ENCODE measurements around the gene DCAF4. TPM values are rescaled to one million over a fixed set of nuclear protein-coding genes. Genes with fewer than 3 reads are reported as not detected.
A peak's percentile ranks its signal among the peaks of the same experiment; 100 is the strongest.

DCAF4 gene
- total and polyA plus RNA-seq, 5 donors from 2014 or later: 7.1 to 32.6 (median 10.6) TPM

GRCh38 chr14:72966038-72966437, 39.8 kb downstream of the DCAF4 start:
- ATAC-seq (ENCODE audit: low read depth in 2 of 2) (no peak), DNase-seq (no peak)
- no peaks in the 10 kb centered on the region for H3K4me1 ChIP-seq (ENCODE audit: control insufficient read depth, insufficient read depth, low read length, poor library complexity, severe bottlenecking)
- Mint-ChIP-seq H3K4me3 (no peak overlapping the region), H3K4me1 (peaks cover 0 to 2% (median 0%) of the 10 kb centered on the region in 4 donors), H3K36me3 (peaks cover 17% of the 10 kb centered on the region), H3K27ac (peak overlapping the region in 1 of 3 donors; percentile 4), H3K27me3 (no peaks in the 10 kb centered on the region), H3K9me3 (no peaks in the 10 kb centered on the region)
- peaks cover 26% of the 10 kb centered on the region for H3K36me3 ChIP-seq (ENCODE audit: control insufficient read depth, insufficient read depth, low read length)
- no peak overlapping the region for H3K4me3 ChIP-seq (ENCODE audit: low read depth, low read length)
- H3K27me3 ChIP-seq (ENCODE audit: control insufficient read depth, insufficient read depth, low read length): no peaks in the 10 kb centered on the region
- H3K9me3 ChIP-seq (ENCODE audit: control insufficient read depth in 2 of 2, low read length in 2 of 2): no peaks in the 10 kb centered on the region
- no peak overlapping the region for H3K27ac ChIP-seq (ENCODE audit: insufficient read depth, low read length, poor library complexity, severe bottlenecking)

- peaks cover 0 to 2% (median 0%) of the 10 kb centered on the region in 4 donors for H3K4me1 Mint-ChIP-seq
Measured at GRCh38 chr14:72968316-72968715, 42.1 kb downstream of the DCAF4 start.

GRCh38 chr14:72970058-72970630, 43.9 kb downstream of the DCAF4 start:
- H3K27me3 Mint-ChIP-seq: no peaks in the 10 kb centered on the region
- H3K36me3 Mint-ChIP-seq: peaks cover 33% of the 10 kb centered on the region

More at GRCh38 chr14:72968316-72968715, 42.1 kb downstream of the DCAF4 start:
- H3K9me3 Mint-ChIP-seq: no peaks in the 10 kb centered on the region
- no peak for DNase-seq
- no peak overlapping the region for H3K4me3 Mint-ChIP-seq
- H3K27me3 Mint-ChIP-seq: no peaks in the 10 kb centered on the region
- Histone ChIP-seq H3K4me1 (ENCODE audit: control insufficient read depth, insufficient read depth, low read length, poor library complexity, severe bottlenecking) (no peaks in the 10 kb centered on the region), H3K27ac (ENCODE audit: insufficient read depth, low read length, poor library complexity, severe bottlenecking) (no peak overlapping the region), H3K27me3 (ENCODE audit: control insufficient read depth, insufficient read depth, low read length) (no peaks in the 10 kb centered on the region), H3K4me3 (ENCODE audit: low read depth, low read length) (no peak overlapping the region), H3K36me3 (ENCODE audit: control insufficient read depth, insufficient read depth, low read length) (peaks cover 31% of the 10 kb centered on the region), H3K9me3 (ENCODE audit: control insufficient read depth in 2 of 2, low read length in 2 of 2) (no peaks in the 10 kb centered on the region)
- H3K27ac Mint-ChIP-seq: no peak overlapping the region
- ATAC-seq (ENCODE audit: low read depth in 2 of 2): no peak
- peaks cover 19% of the 10 kb centered on the region for H3K36me3 Mint-ChIP-seq

GRCh38 chr14:72970824-72971434, 44.7 kb downstream of the DCAF4 start:
- no peaks in the 10 kb centered on the region for H3K27me3 Mint-ChIP-seq
- DNase-seq: no peak
- H3K9me3 Mint-ChIP-seq: no peaks in the 10 kb centered on the region
- Histone ChIP-seq H3K4me3 (ENCODE audit: low read depth, low read length) (no peak overlapping the region), H3K36me3 (ENCODE audit: control insufficient read depth, insufficient read depth, low read length) (peaks cover 58% of the 10 kb centered on the region), H3K27ac (ENCODE audit: insufficient read depth, low read length, poor library complexity, severe bottlenecking) (no peak overlapping the region), H3K4me1 (ENCODE audit: control insufficient read depth, insufficient read depth, low read length, poor library complexity, severe bottlenecking) (no peaks in the 10 kb centered on the region), H3K9me3 (ENCODE audit: control insufficient read depth in 2 of 2, low read length in 2 of 2) (no peaks in the 10 kb centered on the region), H3K27me3 (ENCODE audit: control insufficient read depth, insufficient read depth, low read length) (no peaks in the 10 kb centered on the region)
- ATAC-seq (ENCODE audit: low read depth in 2 of 2): no peak
- peaks cover 0 to 2% (median 0%) of the 10 kb centered on the region in 4 donors for H3K4me1 Mint-ChIP-seq
- H3K36me3 Mint-ChIP-seq: peaks cover 35% of the 10 kb centered on the region
- no peak overlapping the region for H3K4me3 Mint-ChIP-seq
- no peak overlapping the region for H3K27ac Mint-ChIP-seq

More at GRCh38 chr14:72970058-72970630, 43.9 kb downstream of the DCAF4 start:
- Histone ChIP-seq H3K36me3 (ENCODE audit: control insufficient read depth, insufficient read depth, low read length) (peaks cover 50% of the 10 kb centered on the region), H3K4me3 (ENCODE audit: low read depth, low read length) (no peak overlapping the region), H3K9me3 (ENCODE audit: control insufficient read depth in 2 of 2, low read length in 2 of 2) (no peaks in the 10 kb centered on the region), H3K27ac (ENCODE audit: insufficient read depth, low read length, poor library complexity, severe bottlenecking) (no peak overlapping the region), H3K4me1 (ENCODE audit: control insufficient read depth, insufficient read depth, low read length, poor library complexity, severe bottlenecking) (no peaks in the 10 kb centered on the region), H3K27me3 (ENCODE audit: control insufficient read depth, insufficient read depth, low read length) (no peaks in the 10 kb centered on the region)
- Mint-ChIP-seq H3K4me3 (no peak overlapping the region), H3K27ac (no peak overlapping the region), H3K4me1 (peaks cover 0 to 2% (median 0%) of the 10 kb centered on the region in 4 donors), H3K9me3 (no peaks in the 10 kb centered on the region)
- ATAC-seq (ENCODE audit: low read depth in 2 of 2): no peak
- no peak for DNase-seq

GRCh38 chr14:72974661-72975060, 48.4 kb downstream of the DCAF4 start:
- no peak overlapping the region for H3K4me3 Mint-ChIP-seq
- Histone ChIP-seq H3K27ac (ENCODE audit: insufficient read depth, low read length, poor library complexity, severe bottlenecking) (no peak overlapping the region), H3K4me1 (ENCODE audit: control insufficient read depth, insufficient read depth, low read length, poor library complexity, severe bottlenecking) (no peaks in the 10 kb centered on the region), H3K9me3 (ENCODE audit: control insufficient read depth in 2 of 2, low read length in 2 of 2) (no peaks in the 10 kb centered on the region), H3K4me3 (ENCODE audit: low read depth, low read length) (no peak overlapping the region), H3K27me3 (ENCODE audit: control insufficient read depth, insufficient read depth, low read length) (no peaks in the 10 kb centered on the region), H3K36me3 (ENCODE audit: control insufficient read depth, insufficient read depth, low read length) (peaks cover 78% of the 10 kb centered on the region)
- DNase-seq (no peak), ATAC-seq (ENCODE audit: low read depth in 2 of 2) (no peak)
- no peaks in the 10 kb centered on the region for H3K27me3 Mint-ChIP-seq
- H3K9me3 Mint-ChIP-seq: peaks cover 0 to 2% (median 0%) of the 10 kb centered on the region in 7 donors
- no peak overlapping the region for H3K27ac Mint-ChIP-seq
- peaks cover 37% of the 10 kb centered on the region for H3K36me3 Mint-ChIP-seq
- H3K4me1 Mint-ChIP-seq: no peaks in the 10 kb centered on the region

- Mint-ChIP-seq H3K9me3 (peaks cover 0 to 2% (median 0%) of the 10 kb centered on the region in 7 donors), H3K27me3 (no peaks in the 10 kb centered on the region), H3K4me1 (no peaks in the 10 kb centered on the region), H3K4me3 (no peak overlapping the region), H3K36me3 (peaks cover 41% of the 10 kb centered on the region), H3K27ac (no peak overlapping the region)
- Histone ChIP-seq H3K9me3 (ENCODE audit: control insufficient read depth in 2 of 2, low read length in 2 of 2) (no peaks in the 10 kb centered on the region), H3K27ac (ENCODE audit: insufficient read depth, low read length, poor library complexity, severe bottlenecking) (no peak overlapping the region), H3K4me1 (ENCODE audit: control insufficient read depth, insufficient read depth, low read length, poor library complexity, severe bottlenecking) (no peaks in the 10 kb centered on the region), H3K4me3 (ENCODE audit: low read depth, low read length) (no peak overlapping the region), H3K36me3 (ENCODE audit: control insufficient read depth, insufficient read depth, low read length) (peaks cover 71% of the 10 kb centered on the region), H3K27me3 (ENCODE audit: control insufficient read depth, insufficient read depth, low read length) (no peaks in the 10 kb centered on the region)
- no peak for ATAC-seq (ENCODE audit: low read depth in 2 of 2)
- DNase-seq: peak in 1 of 3 donors; percentile 10
Measured at GRCh38 chr14:72975770-72976169, 49.5 kb downstream of the DCAF4 start.

GRCh38 chr14:72978856-72979255, 52.6 kb downstream of the DCAF4 start:
- Histone ChIP-seq H3K27me3 (ENCODE audit: control insufficient read depth, insufficient read depth, low read length) (no peaks in the 10 kb centered on the region), H3K4me1 (ENCODE audit: control insufficient read depth, insufficient read depth, low read length, poor library complexity, severe bottlenecking) (no peaks in the 10 kb centered on the region), H3K4me3 (ENCODE audit: low read depth, low read length) (no peak overlapping the region), H3K27ac (ENCODE audit: insufficient read depth, low read length, poor library complexity, severe bottlenecking) (no peak overlapping the region), H3K36me3 (ENCODE audit: control insufficient read depth, insufficient read depth, low read length) (peaks cover 65% of the 10 kb centered on the region), H3K9me3 (ENCODE audit: control insufficient read depth in 2 of 2, low read length in 2 of 2) (no peaks in the 10 kb centered on the region)
- ATAC-seq (ENCODE audit: low read depth in 2 of 2) (no peak), DNase-seq (no peak)
- H3K36me3 Mint-ChIP-seq: peaks cover 47% of the 10 kb centered on the region
- no peaks in the 10 kb centered on the region for H3K27me3 Mint-ChIP-seq
- H3K9me3 Mint-ChIP-seq: peaks cover 0 to 2% (median 0%) of the 10 kb centered on the region in 7 donors
- H3K27ac Mint-ChIP-seq: no peak overlapping the region
- H3K4me1 Mint-ChIP-seq: peaks cover 0 to 5% (median 0%) of the 10 kb centered on the region in 4 donors
- no peak overlapping the region for H3K4me3 Mint-ChIP-seq

GRCh38 chr14:72980863-72981262, 54.6 kb downstream of the DCAF4 start:
- peaks cover 49% of the 10 kb centered on the region for H3K36me3 Mint-ChIP-seq
- H3K4me3 Mint-ChIP-seq: no peak overlapping the region
- H3K9me3 Mint-ChIP-seq: peaks cover 0 to 2% (median 0%) of the 10 kb centered on the region in 7 donors
- Histone ChIP-seq H3K4me3 (ENCODE audit: low read depth, low read length) (no peak overlapping the region), H3K36me3 (ENCODE audit: control insufficient read depth, insufficient read depth, low read length) (peaks cover 50% of the 10 kb centered on the region), H3K9me3 (ENCODE audit: control insufficient read depth in 2 of 2, low read length in 2 of 2) (no peaks in the 10 kb centered on the region), H3K27me3 (ENCODE audit: control insufficient read depth, insufficient read depth, low read length) (no peaks in the 10 kb centered on the region), H3K27ac (ENCODE audit: insufficient read depth, low read length, poor library complexity, severe bottlenecking) (no peak overlapping the region), H3K4me1 (ENCODE audit: control insufficient read depth, insufficient read depth, low read length, poor library complexity, severe bottlenecking) (no peaks in the 10 kb centered on the region)
- DNase-seq (no peak), ATAC-seq (ENCODE audit: low read depth in 2 of 2) (no peak)
- H3K27ac Mint-ChIP-seq: no peak overlapping the region
- H3K4me1 Mint-ChIP-seq: peaks cover 0 to 5% (median 0%) of the 10 kb centered on the region in 4 donors
- no peaks in the 10 kb centered on the region for H3K27me3 Mint-ChIP-seq

Data from CD4-positive, CD25-positive, alpha-beta regulatory T cell (primary cell).